Kidney (tissue), 14 donors: ENCODE results near the gene TAOK3. TPM values are rescaled to one million over a fixed set of nuclear protein-coding genes. Genes with fewer than 3 reads are reported as not detected.

ENCODE experiments used
- DNase-seq, 5 donors: peaks; one replicate each; pipeline ENCODE4 v3.0.0-alpha.2; 2013 to 2020
- FAIRE-seq: peaks from 2 replicates; lab custom pipeline; 2012; peaks lifted over from hg19 to GRCh38; lab: Jason Lieb, UNC
- H3K27ac ChIP-seq, 2 donors: one replicate each; pipeline ENCODE4 v1.7.0; 2013; ENCODE audit warnings: low read depth in 2 of 2, low read length in 2 of 2, inconsistent platforms in 1 of 2
- H3K27me3 ChIP-seq: one replicate; pipeline ENCODE4 v1.7.1; 2013; ENCODE audit warnings: low read length, inconsistent platforms; ENCODE audit not compliant: control insufficient read depth, insufficient read depth
- H3K36me3 ChIP-seq, 3 donors: one replicate each; pipeline versions ENCODE4 v1.7.0 to v1.7.1; 2013; ENCODE audit warnings: low read length in 3 of 3, control low read depth in 1 of 3, inconsistent platforms in 1 of 3; ENCODE audit not compliant: insufficient read depth in 3 of 3, control insufficient read depth in 2 of 3
- H3K4me1 ChIP-seq, 3 donors: one replicate each; pipeline versions ENCODE4 v1.7.0 to v1.7.1; 2013; ENCODE audit warnings: low read length in 3 of 3, inconsistent platforms in 1 of 3, low read depth in 1 of 3; ENCODE audit not compliant: control insufficient read depth in 2 of 3, insufficient read depth in 2 of 3
- H3K4me3 ChIP-seq, 3 donors: one replicate each; pipeline versions ENCODE4 v1.7.0 to v1.8.1; 2013; ENCODE audit warnings: low read length in 3 of 3, control low read depth in 1 of 3, inconsistent platforms in 1 of 3
- H3K9ac ChIP-seq, 3 donors: one replicate each; pipeline versions ENCODE4 v1.7.0 to v1.7.1; 2013; ENCODE audit warnings: low read length in 3 of 3, control low read depth in 1 of 3, inconsistent platforms in 1 of 3
- H3K9me3 ChIP-seq, 3 donors: one replicate each; pipeline versions ENCODE4 v1.7.0 to v1.7.1; 2013; ENCODE audit warnings: low read length in 3 of 3, control low read depth in 1 of 3, inconsistent platforms in 1 of 3; ENCODE audit not compliant: control insufficient read depth in 2 of 3, insufficient read depth in 1 of 3
- intact Hi-C: fragments of 100-400 bp; cut with DNase I; formaldehyde crosslinking; loops from one replicate; pipeline ENCODE4 v1.11.1; 2022
- polyA plus RNA-seq: library from polyadenylated mRNA; stranded (reverse); fragments of 350-450 nt; fragmentation: Illumina TruSeq; extraction: RNeasy Lipid Tissue Mini Kit (QIAGEN cat#74804); gene quantifications from one replicate; pipeline ENCODE4 v1.2.3, GENCODE V29; 2014; ENCODE audit warnings: low read depth, low replicate concordance; ENCODE audit not compliant: insufficient read depth
- total RNA-seq: library from RNA; stranded (reverse); fragmentation: NEBNext Ultra II Directional; extraction: Animal tissue kit (Norgen Biotek cat#: 25700); gene quantifications from one replicate; pipeline ENCODE4 v1.2.1, GENCODE V29; 2021
- TF ChIP-seq, protein P1 (sequence below): IDR thresholded peaks from 3 replicates; pipeline ENCODE4 v1.5.1; 2012; ENCODE audit warnings: mild to moderate bottlenecking, moderate library complexity, borderline replicate concordance; ENCODE audit not compliant: insufficient read depth; ENCODE audit errors: extremely low read depth
- donor health status: control.
- donor health status: control.
- donor health status: control.
- donor health status: control.
- donor health status: control.
- donor health status: DM: yes; HTN: yes; CAD: no.
- donor health status: Normal renal cell carcinoma (clear cell type).

Gene TAOK3
- total and polyA plus RNA-seq, 2 donors from 2014 or later, result 14.0 to 36.1 TPM

DNA sequence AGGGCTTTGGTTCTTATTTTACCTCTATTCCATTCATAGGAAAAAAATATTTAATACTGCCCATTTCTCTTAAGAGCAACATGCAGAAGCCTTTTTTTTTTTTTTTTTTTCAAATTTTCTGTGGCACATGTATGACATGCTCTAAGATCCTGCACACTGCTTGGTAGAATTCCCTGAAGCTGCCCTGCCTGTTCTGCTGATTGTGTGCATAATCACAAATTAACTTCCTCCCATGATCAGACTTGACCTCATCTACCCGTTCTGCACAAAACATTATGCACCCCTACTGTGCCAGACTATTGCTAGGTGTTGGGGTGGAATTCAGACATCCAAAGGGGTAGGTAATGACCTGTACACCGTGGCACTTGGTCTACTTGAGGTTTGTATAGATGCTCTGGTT is 25.8 kb upstream of the TAOK3 start:
- intact Hi-C loops, result no loop called here
- no peak for DNase-seq
- no peaks in the 10 kb centered on the region for H3K9me3 ChIP-seq
- H3K27me3 ChIP-seq, result no peaks in the 10 kb centered on the region
- no peak for FAIRE-seq
- H3K9ac ChIP-seq, result no peak overlapping the region
- TF ChIP-seq, protein P1, sequence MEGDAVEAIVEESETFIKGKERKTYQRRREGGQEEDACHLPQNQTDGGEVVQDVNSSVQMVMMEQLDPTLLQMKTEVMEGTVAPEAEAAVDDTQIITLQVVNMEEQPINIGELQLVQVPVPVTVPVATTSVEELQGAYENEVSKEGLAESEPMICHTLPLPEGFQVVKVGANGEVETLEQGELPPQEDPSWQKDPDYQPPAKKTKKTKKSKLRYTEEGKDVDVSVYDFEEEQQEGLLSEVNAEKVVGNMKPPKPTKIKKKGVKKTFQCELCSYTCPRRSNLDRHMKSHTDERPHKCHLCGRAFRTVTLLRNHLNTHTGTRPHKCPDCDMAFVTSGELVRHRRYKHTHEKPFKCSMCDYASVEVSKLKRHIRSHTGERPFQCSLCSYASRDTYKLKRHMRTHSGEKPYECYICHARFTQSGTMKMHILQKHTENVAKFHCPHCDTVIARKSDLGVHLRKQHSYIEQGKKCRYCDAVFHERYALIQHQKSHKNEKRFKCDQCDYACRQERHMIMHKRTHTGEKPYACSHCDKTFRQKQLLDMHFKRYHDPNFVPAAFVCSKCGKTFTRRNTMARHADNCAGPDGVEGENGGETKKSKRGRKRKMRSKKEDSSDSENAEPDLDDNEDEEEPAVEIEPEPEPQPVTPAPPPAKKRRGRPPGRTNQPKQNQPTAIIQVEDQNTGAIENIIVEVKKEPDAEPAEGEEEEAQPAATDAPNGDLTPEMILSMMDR, result no peak
- no peak overlapping the region for H3K4me3 ChIP-seq
- no peaks in the 10 kb centered on the region for H3K4me1 ChIP-seq
- H3K36me3 ChIP-seq, result peaks cover 10 to 65% (median 26%) of the 10 kb centered on the region in 3 donors
- no peak overlapping the region for H3K27ac ChIP-seq

DNA sequence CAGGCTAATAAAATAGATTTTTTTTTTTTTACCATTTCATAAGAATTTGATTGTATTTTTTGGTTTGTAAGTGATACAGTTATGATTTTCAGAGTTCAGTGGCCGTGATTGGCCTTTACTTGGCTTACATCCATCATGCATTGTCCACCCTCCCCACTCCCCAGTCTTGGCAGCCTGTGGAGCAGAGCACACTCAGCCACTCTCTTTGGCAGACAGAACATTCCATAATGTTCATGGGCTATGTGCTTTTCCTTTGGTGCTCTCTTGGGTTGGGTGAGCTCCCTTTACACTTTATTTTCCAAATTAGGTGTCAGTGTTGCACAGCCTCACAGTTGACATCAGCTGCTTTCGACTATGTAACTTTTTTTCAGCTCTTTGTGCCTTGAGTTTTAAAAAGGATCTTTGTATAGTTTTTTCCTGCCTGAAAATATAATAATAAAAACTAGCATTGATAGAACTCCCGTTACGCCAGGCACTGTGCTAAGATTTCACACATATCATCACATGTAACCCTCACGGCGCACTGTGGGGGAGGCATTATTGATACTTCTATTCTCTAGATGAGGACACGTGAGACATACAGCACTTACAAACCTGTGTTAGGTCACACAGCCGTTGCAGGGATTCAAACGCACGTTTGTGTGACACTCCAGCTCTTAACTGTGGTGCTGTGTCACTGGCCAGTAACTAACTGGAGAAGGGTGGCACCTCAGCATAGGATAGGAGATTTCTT is 25.2 kb upstream of the TAOK3 start:
- no peaks in the 10 kb centered on the region for H3K4me1 ChIP-seq
- no peak overlapping the region for H3K27ac ChIP-seq
- no peaks in the 10 kb centered on the region for H3K9me3 ChIP-seq
- no peak for FAIRE-seq
- H3K9ac ChIP-seq, result no peak overlapping the region
- H3K36me3 ChIP-seq, result peaks cover 7 to 58% (median 28%) of the 10 kb centered on the region in 3 donors
- no peaks in the 10 kb centered on the region for H3K27me3 ChIP-seq
- TF ChIP-seq, protein P1, result no peak
- DNase-seq, result no peak
- intact Hi-C loops, result no loop called here
- no peak overlapping the region for H3K4me3 ChIP-seq

DNA sequence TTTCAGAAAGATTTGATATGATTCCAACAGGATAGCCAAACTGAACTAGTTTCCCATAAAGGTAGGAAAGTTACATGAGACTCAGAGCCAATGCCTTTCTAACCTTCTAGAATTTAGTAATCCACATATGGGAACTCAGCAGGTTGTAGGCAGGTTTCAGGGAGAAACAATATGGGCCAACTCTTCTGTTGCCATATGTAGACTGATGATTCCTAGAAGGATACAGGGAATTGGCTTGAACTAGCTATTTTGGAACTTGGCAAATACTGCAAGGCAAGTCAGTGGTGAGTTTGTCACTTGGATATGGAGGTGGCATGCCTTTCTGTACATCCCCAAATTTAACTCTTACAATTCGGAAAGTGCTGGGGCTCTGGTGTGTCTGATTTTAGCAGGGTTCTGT is 19.1 kb upstream of the TAOK3 start:
- Histone ChIP-seq H3K27me3 (no peaks in the 10 kb centered on the region), H3K36me3 (peaks cover 5 to 54% (median 47%) of the 10 kb centered on the region in 3 donors), H3K9me3 (no peaks in the 10 kb centered on the region), H3K27ac (no peak overlapping the region), H3K4me1 (no peaks in the 10 kb centered on the region), H3K9ac (no peak overlapping the region), H3K4me3 (no peak overlapping the region)
- DNase-seq, result no peak
- no peak for FAIRE-seq
- intact Hi-C loops, result no loop called here
- TF ChIP-seq, protein P1, result no peak

DNA sequence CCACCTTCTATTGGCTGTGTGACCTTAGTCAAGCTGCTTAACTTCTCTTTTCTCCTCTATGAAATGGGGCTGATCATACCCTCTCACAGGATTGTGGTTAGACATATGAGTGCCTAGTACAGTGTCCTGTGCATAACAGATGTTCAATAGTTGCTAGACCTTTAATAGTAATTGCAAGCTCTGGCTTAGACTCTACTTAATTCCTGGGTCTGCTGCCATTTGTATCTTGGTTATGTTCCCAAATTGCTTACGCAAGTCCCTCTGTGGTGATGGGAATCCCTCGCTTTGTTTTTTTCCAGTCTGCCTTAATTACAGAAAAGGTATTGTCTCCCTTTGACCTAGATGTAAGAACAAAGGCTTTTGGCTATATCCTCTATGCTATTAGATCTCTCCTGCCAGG is 18.7 kb upstream of the TAOK3 start:
- Histone ChIP-seq H3K36me3 (peaks cover 9 to 54% (median 51%) of the 10 kb centered on the region in 3 donors), H3K27ac (no peak overlapping the region), H3K9me3 (no peaks in the 10 kb centered on the region), H3K4me1 (no peaks in the 10 kb centered on the region), H3K27me3 (no peaks in the 10 kb centered on the region), H3K9ac (no peak overlapping the region), H3K4me3 (no peak overlapping the region)
- DNase-seq (no peak), FAIRE-seq (no peak)
- TF ChIP-seq, protein P1, result no peak
- intact Hi-C loops, result no loop called here
